ENCODE results near the gene SLC19A2. TPM values are rescaled to one million over a fixed set of nuclear protein-coding genes. Genes with fewer than 3 reads are reported as not detected.

SLC19A2 gene
- total RNA-seq, 1 experiment from 2014 or later: 4.9 TPM

- peaks cover 36% of the 10 kb centered on the region for H3K4me1 ChIP-seq (replicated peaks; ENCODE audit: insufficient read depth)
- peak overlapping the region; percentile 90 for H3K4me2 ChIP-seq
- no peaks in the 10 kb centered on the region for H3K27me3 ChIP-seq (ENCODE audit: insufficient read depth, low read depth)
- H3K36me3 ChIP-seq (ENCODE audit: low read depth): no peaks in the 10 kb centered on the region; the same call in 1 of the 2 replicates
- H2AFZ ChIP-seq: no peak overlapping the region
- H3F3A ChIP-seq (ENCODE audit: insufficient read depth, low read depth): peaks cover 12% of the 10 kb centered on the region
- 0 out of 2 replicates have a peak overlapping the region, but pooled peaks have one; percentile 89 for H3K27ac ChIP-seq
- BruUV-seq (replicated peaks): no TSS peak
- ChIA-PET CTCF (no interaction called here), POLR2A (ENCODE audit: unreplicated experiment) (no interaction called here)
- H3K9me3 ChIP-seq (ENCODE audit: insufficient read depth, low read depth): no peaks in the 10 kb centered on the region
- intact Hi-C loops (cut with micrococcal nuclease; ENCODE audit: unreplicated experiment): loop anchor here (5.0 to 10.0 kb wide), 2 partner anchors 120 to 307 kb away; partner anchors contain the start of genes BLZF1, METTL18 and NME7
- peaks cover 5% of the 10 kb centered on the region; the same call in 1 of the 2 replicates for H3K9me2 ChIP-seq (ENCODE audit: insufficient read depth)
- DNase-seq: no peak
- H4K20me1 ChIP-seq (ENCODE audit: insufficient read depth): no peaks in the 10 kb centered on the region
- peaks cover 27% of the 10 kb centered on the region for H3K79me2 ChIP-seq (ENCODE audit: low read depth)
- peak overlapping the region; percentile 85; the same call in 1 of the 2 replicates for H3K4me3 ChIP-seq
- no peak for TF ChIP-seq EZH2 (IDR thresholded peaks at IDR 0.05; ENCODE audit: low read depth)
- TF ChIP-seq CTCF (conservative IDR thresholded peaks at IDR 0.05): no peak
These were observed 1.8 kb upstream of the SLC19A2 start for GRCh38 chr1:169487561-169487960.

DNA sequence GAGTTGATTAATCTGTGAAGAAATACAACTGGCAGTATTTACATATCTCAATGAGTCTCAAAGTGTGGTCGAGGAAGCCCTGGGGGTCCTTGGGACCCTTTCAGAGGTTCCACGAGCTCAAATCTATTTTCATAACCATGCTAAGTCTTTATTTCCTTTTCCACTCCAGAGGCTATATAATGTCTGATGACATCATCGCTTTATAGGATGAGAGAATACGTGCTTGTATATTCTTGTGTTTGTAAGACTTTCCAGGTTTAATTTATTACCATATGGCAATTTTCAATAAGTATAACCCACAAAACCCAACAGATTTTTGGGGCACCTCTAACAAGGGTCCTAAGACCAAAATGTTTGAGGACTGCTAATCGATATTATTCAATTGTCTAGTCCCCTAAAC, 1.4 kb upstream of the SLC19A2 start:
- CTCF ChIA-PET: no interaction called here
- TF ChIP-seq CTCF (conservative IDR thresholded peaks at IDR 0.05): no peak
- no peak for TF ChIP-seq EZH2 (IDR thresholded peaks at IDR 0.05; ENCODE audit: low read depth)
- Histone ChIP-seq H4K20me1 (ENCODE audit: insufficient read depth) (no peaks in the 10 kb centered on the region), H3K4me1 (replicated peaks; ENCODE audit: insufficient read depth) (peaks cover 38% of the 10 kb centered on the region), H3K4me2 (peak overlapping the region; percentile 90), H3K27me3 (ENCODE audit: insufficient read depth, low read depth) (no peaks in the 10 kb centered on the region), H3K79me2 (ENCODE audit: low read depth) (peaks cover 31% of the 10 kb centered on the region), H3F3A (ENCODE audit: insufficient read depth, low read depth) (peaks cover 12% of the 10 kb centered on the region), H2AFZ (peak overlapping the region; percentile 87), H3K27ac (peak overlapping the region; percentile 89), H3K4me3 (peak overlapping the region; percentile 85), H3K36me3 (ENCODE audit: low read depth) (no peaks in the 10 kb centered on the region; the same call in 1 of the 2 replicates), H3K9me3 (ENCODE audit: insufficient read depth, low read depth) (no peaks in the 10 kb centered on the region), H3K9me2 (ENCODE audit: insufficient read depth) (peaks cover 5% of the 10 kb centered on the region; the same call in 1 of the 2 replicates)
- intact Hi-C loops (cut with micrococcal nuclease; ENCODE audit: unreplicated experiment): loop anchor here (5.0 to 10.0 kb wide), 2 partner anchors 120 to 308 kb away; partner anchors contain the start of genes BLZF1, METTL18 and NME7
- no peak for DNase-seq
- POLR2A ChIA-PET (ENCODE audit: unreplicated experiment): no interaction called here
- BruUV-seq (replicated peaks): no TSS peak

- no peaks in the 10 kb centered on the region for H4K20me1 ChIP-seq (ENCODE audit: insufficient read depth)
- ChIA-PET CTCF (interaction anchor here (0.9 kb wide), 1 partner anchor 60 kb away, joined by 3 read pairs; no protein-coding TSS in a partner anchor), POLR2A (ENCODE audit: unreplicated experiment) (interaction anchor here (0.5 to 1.3 kb wide), 3 partner anchors 12 to 59 kb away, joined by 3 to 9 read pairs (median 5); partner anchors contain the start of gene CCDC181)
- peak overlapping the region; percentile 89 for H3K27ac ChIP-seq
- H3K9me2 ChIP-seq (ENCODE audit: insufficient read depth): peaks cover 5% of the 10 kb centered on the region; the same call in 1 of the 2 replicates
- peak overlapping the region; percentile 85 for H3K4me3 ChIP-seq
- H3F3A ChIP-seq (ENCODE audit: insufficient read depth, low read depth): peaks cover 12% of the 10 kb centered on the region
- no peaks in the 10 kb centered on the region for H3K9me3 ChIP-seq (ENCODE audit: insufficient read depth, low read depth)
- TSS peak; percentile 86 for BruUV-seq (replicated peaks)
- peaks cover 38% of the 10 kb centered on the region for H3K4me1 ChIP-seq (replicated peaks; ENCODE audit: insufficient read depth)
- H3K79me2 ChIP-seq (ENCODE audit: low read depth): peaks cover 36% of the 10 kb centered on the region
- H3K27me3 ChIP-seq (ENCODE audit: insufficient read depth, low read depth): no peaks in the 10 kb centered on the region
- TF ChIP-seq EZH2 (IDR thresholded peaks at IDR 0.05; ENCODE audit: low read depth): no peak
- no peak for TF ChIP-seq CTCF (conservative IDR thresholded peaks at IDR 0.05)
- peak overlapping the region; percentile 87 for H2AFZ ChIP-seq
- peak overlapping the region; percentile 90 for H3K4me2 ChIP-seq
- DNase-seq: peak in 1 of 2 experiments; percentile 55
- intact Hi-C loops (cut with micrococcal nuclease; ENCODE audit: unreplicated experiment): loop anchor here (1.0 to 10.0 kb wide), 6 partner anchors 11 to 308 kb away; partner anchors contain the start of genes BLZF1, METTL18 and NME7
- no peaks in the 10 kb centered on the region; the same call in 1 of the 2 replicates for H3K36me3 ChIP-seq (ENCODE audit: low read depth)
These were observed 722 bp upstream of the SLC19A2 start for GRCh38 chr1:169486281-169487051.

All from PC-9 (cell line).